Measurements from ENCODE around the gene SERPINE2. TPM values are rescaled to one million over a fixed set of nuclear protein-coding genes. Genes with fewer than 3 reads are reported as not detected.

Gene SERPINE2
- total RNA-seq (59.6 TPM), polyA plus RNA-seq (ENCODE audit: insufficient read depth in 1 of 8, insufficient read length in 8 of 8, low replicate concordance in 1 of 8) (100 to 1,000 TPM in 7 of 8 donors, 10 to 100 TPM in 1; 90.7 to 136 (median 122) TPM)
- long read RNA-seq, donor 1, full-length matches to known transcripts = 10 of 47 reads
- long read RNA-seq, donor 1, partial matches to known transcripts = 37 of 47 reads
- long read RNA-seq, donor 1, other reads (novel, unspliced or antisense) = 0 of 47 reads
- long read RNA-seq, donor 2, full-length matches to known transcripts = 5 of 11 reads
- long read RNA-seq, donor 2, partial matches to known transcripts = 6 of 11 reads
- long read RNA-seq, donor 2, other reads (novel, unspliced or antisense) = 0 of 11 reads
- long read RNA-seq, donor 3, full-length matches to known transcripts = 24 of 68 reads
- long read RNA-seq, donor 3, partial matches to known transcripts = 44 of 68 reads
- long read RNA-seq, donor 3, other reads (novel, unspliced or antisense) = 0 of 68 reads
- long read RNA-seq, donor 4, full-length matches to known transcripts = 14 of 27 reads
- long read RNA-seq, donor 4, partial matches to known transcripts = 13 of 27 reads
- long read RNA-seq, donor 4, other reads (novel, unspliced or antisense) = 0 of 27 reads
- long read RNA-seq, donor 5, full-length matches to known transcripts = 58 of 258 reads
- long read RNA-seq, donor 5, partial matches to known transcripts = 200 of 258 reads
- long read RNA-seq, donor 5, other reads (novel, unspliced or antisense) = 0 of 258 reads
- long read RNA-seq, donor 6, full-length matches to known transcripts = 41 of 56 reads
- long read RNA-seq, donor 6, partial matches to known transcripts = 15 of 56 reads
- long read RNA-seq, donor 6, other reads (novel, unspliced or antisense) = 0 of 56 reads
- long read RNA-seq, donor 7, full-length matches to known transcripts = 31 of 60 reads
- long read RNA-seq, donor 7, partial matches to known transcripts = 29 of 60 reads
- long read RNA-seq, donor 7, other reads (novel, unspliced or antisense) = 0 of 60 reads
- long read RNA-seq, donor 8, transcript SERPINE2-202 (9 exons, 2,161 nt) = major isoform, 21 of 32 reads
- long read RNA-seq, donor 8, partial matches to known transcripts = 6 of 32 reads
- long read RNA-seq, donor 8, other reads (novel, unspliced or antisense) = 0 of 32 reads
- long read RNA-seq, donor 9, transcript SERPINE2-202 (9 exons, 2,161 nt) = major isoform, 11 of 16 reads
- long read RNA-seq, donor 9, partial matches to known transcripts = 0 of 16 reads
- long read RNA-seq, donor 9, other reads (novel, unspliced or antisense) = 0 of 16 reads
- long read RNA-seq, donor 10, full-length matches to known transcripts = 47 of 64 reads
- long read RNA-seq, donor 10, partial matches to known transcripts = 17 of 64 reads
- long read RNA-seq, donor 10, other reads (novel, unspliced or antisense) = 0 of 64 reads
- long read RNA-seq, donor 11, transcript SERPINE2-202 (9 exons, 2,161 nt) = major isoform, 17 of 128 reads
- long read RNA-seq, donor 11, partial matches to known transcripts = 105 of 128 reads
- long read RNA-seq, donor 11, other reads (novel, unspliced or antisense) = 0 of 128 reads

- 1% methylated on average over 89 of the region's 91 CpGs for WGBS (ENCODE audit: insufficient coverage)
- Histone ChIP-seq H3K27ac (ENCODE audit: low read length) (peak within 1 kb of the TSS; percentile 72), H3K27me3 (ENCODE audit: control insufficient read depth, insufficient read depth, low read length) (peaks cover 19% of the 10 kb centered on the region)
These were observed at the start of gene SERPINE2 for GRCh38 chr2:224039080-224039769. SERPINE2 (minus strand) TSS chr2:224039286; CDS start chr2:224001900, 37,386 bp downstream.

GRCh38 chr2:224086226-224086914 is 47.3 kb upstream of the SERPINE2 start:
- no CpG with 5 or more reads among the region's 3 CpGs for WGBS (ENCODE audit: insufficient coverage)
- DNase-seq = no peak
- Histone ChIP-seq H3K4me1 (ENCODE audit: control insufficient read depth, insufficient read depth, low read length) (no peaks in the 10 kb centered on the region), H3K36me3 (ENCODE audit: control insufficient read depth, insufficient read depth, low read length) (no peaks in the 10 kb centered on the region), H3K9me3 (replicated peaks; ENCODE audit: control insufficient read depth, low read depth, low read length) (no peaks in the 10 kb centered on the region), H3K4me3 (ENCODE audit: low read length) (no peak overlapping the region), H3K27me3 (ENCODE audit: control insufficient read depth, insufficient read depth, low read length) (no peaks in the 10 kb centered on the region), H3K27ac (ENCODE audit: low read length) (no peak overlapping the region)

More at GRCh38 chr2:224039080-224039769, at the start of gene SERPINE2:
- Histone ChIP-seq H3K36me3 (ENCODE audit: control insufficient read depth, insufficient read depth, low read length) (no peaks in the 10 kb centered on the region), H3K4me1 (ENCODE audit: control insufficient read depth, insufficient read depth, low read length) (peaks cover 4% of the 10 kb centered on the region), H3K4me3 (ENCODE audit: low read length) (peak within 1 kb of the TSS; percentile 64), H3K9me3 (replicated peaks; ENCODE audit: control insufficient read depth, low read depth, low read length) (no peaks in the 10 kb centered on the region)
- peak; percentile 84 for DNase-seq

- no peak overlapping the region for H3K4me3 ChIP-seq (ENCODE audit: low read length)
- H3K27ac ChIP-seq (ENCODE audit: low read length) = no peak overlapping the region
- H3K4me1 ChIP-seq (ENCODE audit: control insufficient read depth, insufficient read depth, low read length) = no peaks in the 10 kb centered on the region
- H3K27me3 ChIP-seq (ENCODE audit: control insufficient read depth, insufficient read depth, low read length) = no peaks in the 10 kb centered on the region
- no CpG with 5 or more reads among the region's 3 CpGs for WGBS (ENCODE audit: insufficient coverage)
- H3K36me3 ChIP-seq (ENCODE audit: control insufficient read depth, insufficient read depth, low read length) = no peaks in the 10 kb centered on the region
- no peaks in the 10 kb centered on the region for H3K9me3 ChIP-seq (replicated peaks; ENCODE audit: control insufficient read depth, low read depth, low read length)
- DNase-seq = no peak
These were observed 46.7 kb upstream of the SERPINE2 start for GRCh38 chr2:224085811-224086210.

- no CpG with 5 or more reads among the region's 2 CpGs for WGBS (ENCODE audit: insufficient coverage)
- no peak overlapping the region for H3K27ac ChIP-seq (ENCODE audit: low read length)
- DNase-seq = no peak
- H3K9me3 ChIP-seq (replicated peaks; ENCODE audit: control insufficient read depth, low read depth, low read length) = no peaks in the 10 kb centered on the region
- H3K27me3 ChIP-seq (ENCODE audit: control insufficient read depth, insufficient read depth, low read length) = no peaks in the 10 kb centered on the region
- no peaks in the 10 kb centered on the region for H3K4me1 ChIP-seq (ENCODE audit: control insufficient read depth, insufficient read depth, low read length)
- no peak overlapping the region for H3K4me3 ChIP-seq (ENCODE audit: low read length)
- H3K36me3 ChIP-seq (ENCODE audit: control insufficient read depth, insufficient read depth, low read length) = no peaks in the 10 kb centered on the region
These were observed 46.2 kb upstream of the SERPINE2 start for GRCh38 chr2:224085246-224085645.

GRCh38 chr2:224084266-224084892 is 45.3 kb upstream of the SERPINE2 start:
- no peak for DNase-seq
- no CpG with 5 or more reads among the region's 3 CpGs for WGBS (ENCODE audit: insufficient coverage)
- Histone ChIP-seq H3K27ac (ENCODE audit: low read length) (no peak overlapping the region), H3K27me3 (ENCODE audit: control insufficient read depth, insufficient read depth, low read length) (no peaks in the 10 kb centered on the region), H3K4me3 (ENCODE audit: low read length) (no peak overlapping the region), H3K36me3 (ENCODE audit: control insufficient read depth, insufficient read depth, low read length) (no peaks in the 10 kb centered on the region), H3K9me3 (replicated peaks; ENCODE audit: control insufficient read depth, low read depth, low read length) (no peaks in the 10 kb centered on the region), H3K4me1 (ENCODE audit: control insufficient read depth, insufficient read depth, low read length) (no peaks in the 10 kb centered on the region)

- no CpG with 5 or more reads among the region's 2 CpGs for WGBS (ENCODE audit: insufficient coverage)
- H3K36me3 ChIP-seq (ENCODE audit: control insufficient read depth, insufficient read depth, low read length) = no peaks in the 10 kb centered on the region
- DNase-seq = no peak
- no peaks in the 10 kb centered on the region for H3K27me3 ChIP-seq (ENCODE audit: control insufficient read depth, insufficient read depth, low read length)
- no peaks in the 10 kb centered on the region for H3K4me1 ChIP-seq (ENCODE audit: control insufficient read depth, insufficient read depth, low read length)
- no peaks in the 10 kb centered on the region for H3K9me3 ChIP-seq (replicated peaks; ENCODE audit: control insufficient read depth, low read depth, low read length)
- no peak overlapping the region for H3K27ac ChIP-seq (ENCODE audit: low read length)
- H3K4me3 ChIP-seq (ENCODE audit: low read length) = no peak overlapping the region
These were observed 44.6 kb upstream of the SERPINE2 start for GRCh38 chr2:224083638-224084037.

- Histone ChIP-seq H3K4me3 (ENCODE audit: low read length) (no peak overlapping the region), H3K27ac (ENCODE audit: low read length) (no peak overlapping the region), H3K9me3 (replicated peaks; ENCODE audit: control insufficient read depth, low read depth, low read length) (no peaks in the 10 kb centered on the region), H3K36me3 (ENCODE audit: control insufficient read depth, insufficient read depth, low read length) (no peaks in the 10 kb centered on the region), H3K27me3 (ENCODE audit: control insufficient read depth, insufficient read depth, low read length) (no peaks in the 10 kb centered on the region), H3K4me1 (ENCODE audit: control insufficient read depth, insufficient read depth, low read length) (peaks cover 3% of the 10 kb centered on the region)
- no peak for DNase-seq
- 94% methylated on average over 8 of the region's 8 CpGs for WGBS (ENCODE audit: insufficient coverage)
These were observed 39.6 kb upstream of the SERPINE2 start for GRCh38 chr2:224078656-224079055.

GRCh38 chr2:224077773-224078507 is 38.9 kb upstream of the SERPINE2 start:
- Histone ChIP-seq H3K9me3 (replicated peaks; ENCODE audit: control insufficient read depth, low read depth, low read length) (no peaks in the 10 kb centered on the region), H3K4me3 (ENCODE audit: low read length) (no peak overlapping the region), H3K4me1 (ENCODE audit: control insufficient read depth, insufficient read depth, low read length) (peaks cover 6% of the 10 kb centered on the region), H3K36me3 (ENCODE audit: control insufficient read depth, insufficient read depth, low read length) (no peaks in the 10 kb centered on the region), H3K27me3 (ENCODE audit: control insufficient read depth, insufficient read depth, low read length) (no peaks in the 10 kb centered on the region), H3K27ac (ENCODE audit: low read length) (no peak overlapping the region)
- DNase-seq = peak; percentile 30
- 80% methylated on average over 3 of the region's 5 CpGs for WGBS (ENCODE audit: insufficient coverage)
